GM12878 (cell line): ENCODE results near the gene PEX11B. TPM values are rescaled to one million over a fixed set of nuclear protein-coding genes. Genes with fewer than 3 reads are reported as not detected.
"Not testable (repeated sequence)": the region's sequence is repeated elsewhere in the genome, so short reads cannot be mapped to it uniquely, and the experiment has no call there.

ENCODE experiments used
- ATAC-seq: fragments of 200-7000 bp; cut with Tn5 transposase; 3 replicates; pipeline ENCODE4 v1.9.1; 2020; ENCODE audit warnings: mild to moderate bottlenecking, moderate library complexity
- BruUV-seq: library from RNA; stranded (reverse); fragments of 400-500 nt; replicated peaks from 2 replicates; lab custom pipeline; 2021; lab: Mats Ljungman, UMichigan
- CTCF ChIA-PET: fragments of 300-600 bp; sonication (Branson Sonifier 250); formaldehyde crosslinking; extraction: SDS; loops from one replicate; lab custom pipeline; 2021; ENCODE audit warnings: inconsistent platforms; lab: Yijun Ruan, JAX
- POLR2A ChIA-PET: fragments of 350-600 bp; formaldehyde crosslinking; extraction: SDS; loops from one replicate; lab custom pipeline; 2021; ENCODE audit warnings: inconsistent platforms; lab: Charles Lee
- RAD21 ChIA-PET: fragments of 300-600 bp; sonication (Branson Sonifier 250); formaldehyde crosslinking; loops from one replicate; lab custom pipeline; 2023; ENCODE audit warnings: antibody characterized with exemption; ENCODE audit not compliant: unreplicated experiment; lab: Charles Lee
- SMC1A ChIA-PET: fragments of 300-600 bp; sonication (Branson Sonifier 250); formaldehyde crosslinking; loops from one replicate; lab custom pipeline; 2023; ENCODE audit not compliant: unreplicated experiment, uncharacterized antibody; lab: Charles Lee
- DNase-seq: peaks from one replicate; pipeline ENCODE4 v3.0.0-alpha.2; 2011; ENCODE audit warnings: low read depth, low spot score
- FAIRE-seq: peaks from 3 replicates; lab custom pipeline; 2011; peaks lifted over from hg19 to GRCh38; lab: Jason Lieb, UNC
- H2AFZ ChIP-seq: 2 replicates; pipeline ENCODE4 v1.6.0; 2011; ENCODE audit warnings: low read depth, low read length, control low read depth; ENCODE audit not compliant: control insufficient read depth
- H3K27ac ChIP-seq: 2 replicates; pipeline ENCODE4 v1.5.1; 2011; ENCODE audit warnings: control low read depth; ENCODE audit not compliant: control insufficient read depth, insufficient read depth
- H3K27me3 ChIP-seq, 2 experiments: replicated peaks in 1 of 2; 2 replicates each; pipeline versions ENCODE4 v1.6.0 to v1.6.1; 2011; ENCODE audit warnings: low read length in 1 of 2; ENCODE audit not compliant: control insufficient read depth in 2 of 2, insufficient read depth in 2 of 2
- H3K36me3 ChIP-seq, 2 experiments: 2 replicates each; pipeline ENCODE4 v1.5.1; 2011; ENCODE audit warnings: low read length in 1 of 2; ENCODE audit not compliant: control insufficient read depth in 2 of 2, insufficient read depth in 2 of 2
- H3K4me1 ChIP-seq: 2 replicates; pipeline ENCODE4 v1.6.1; 2011; ENCODE audit warnings: mild to moderate bottlenecking, low read length, moderate library complexity, mixed read lengths; ENCODE audit not compliant: control insufficient read depth, insufficient read depth
- H3K4me2 ChIP-seq: 2 replicates; pipeline ENCODE4 v1.6.0; 2011; ENCODE audit warnings: control low read depth; ENCODE audit not compliant: control insufficient read depth, insufficient read depth
- H3K4me3 ChIP-seq: fragments of 200-600 bp; sonication (generic); 2 replicates; pipeline ENCODE4 v1.5.1; 2016
- H3K79me2 ChIP-seq: 2 replicates; pipeline ENCODE4 v1.6.0; 2011; ENCODE audit warnings: low read length; ENCODE audit not compliant: control insufficient read depth, insufficient read depth
- H3K9ac ChIP-seq: 2 replicates; pipeline ENCODE4 v1.8.0; 2011; ENCODE audit warnings: low read length, control low read depth, mixed read lengths; ENCODE audit not compliant: control insufficient read depth, insufficient read depth
- H3K9me3 ChIP-seq: replicated peaks from 3 replicates; pipeline ENCODE4 v1.5.1; 2011; ENCODE audit warnings: mild to moderate bottlenecking, low read length; ENCODE audit not compliant: control insufficient read depth, insufficient read depth
- H4K20me1 ChIP-seq: 2 replicates; pipeline ENCODE4 v1.6.0; 2011; ENCODE audit not compliant: control insufficient read depth, insufficient read depth
- BCLAF1 ChIP-seq: fragments of 450-650 bp; IDR thresholded peaks from 2 replicates; pipeline ENCODE4 v1.6.1; 2017; ENCODE audit warnings: antibody characterized with exemption, mild to moderate bottlenecking, moderate library complexity
- CBFB ChIP-seq: IDR thresholded peaks from 2 replicates; pipeline ENCODE4 v1.6.1; 2016; ENCODE audit warnings: antibody characterized with exemption, low read depth
- IKZF2 ChIP-seq, 2 experiments: fragments of 450-650 bp; IDR thresholded peaks; 2 replicates each; pipeline ENCODE4 v1.6.1; 2017; ENCODE audit warnings: mild to moderate bottlenecking in 2 of 2, moderate library complexity in 2 of 2
- MAX ChIP-seq: IDR thresholded peaks from 2 replicates; pipeline ENCODE4 v1.6.1; 2012; ENCODE audit warnings: low read depth, low read length, improper control_type of control experiment
- MEF2B ChIP-seq: fragments of 450-650 bp; IDR thresholded peaks from 2 replicates; pipeline ENCODE4 v1.6.1; 2018; ENCODE audit warnings: mild to moderate bottlenecking, moderate library complexity; ENCODE audit not compliant: partially characterized antibody, poor library complexity, severe bottlenecking
- MTA2 ChIP-seq: fragments of 450-650 bp; IDR thresholded peaks from 2 replicates; pipeline ENCODE4 v1.6.1; 2016; ENCODE audit warnings: low read depth, mild to moderate bottlenecking, moderate library complexity
- NBN ChIP-seq: fragments of 450-650 bp; IDR thresholded peaks from 2 replicates; pipeline ENCODE4 v1.6.1; 2016
- NR2C1 ChIP-seq: fragments of 450-650 bp; IDR thresholded peaks from 2 replicates; pipeline ENCODE4 v1.6.1; 2017; ENCODE audit warnings: antibody characterized with exemption, mild to moderate bottlenecking, moderate library complexity
- NR2F1 ChIP-seq: fragments of 450-650 bp; conservative IDR thresholded peaks from 2 replicates; pipeline ENCODE4 v1.6.1; 2017; ENCODE audit warnings: mild to moderate bottlenecking
- RELB ChIP-seq: fragments of 450-650 bp; IDR thresholded peaks from 2 replicates; pipeline ENCODE4 v1.6.1; 2017; ENCODE audit warnings: low read depth, mild to moderate bottlenecking, moderate library complexity
- RUNX3 ChIP-seq: IDR thresholded peaks from 2 replicates; pipeline ENCODE4 v1.6.1; 2012; ENCODE audit warnings: low read length, inconsistent platforms
- SKIL ChIP-seq: fragments of 450-650 bp; IDR thresholded peaks from 2 replicates; pipeline ENCODE4 v1.6.1; 2017; ENCODE audit warnings: mild to moderate bottlenecking, low read depth, inconsistent platforms; ENCODE audit not compliant: poor library complexity, severe bottlenecking
- SPI1 ChIP-seq: IDR thresholded peaks from 2 replicates; pipeline ENCODE4 v1.6.1; 2011; ENCODE audit warnings: low read depth, mild to moderate bottlenecking, low read length, moderate library complexity, borderline replicate concordance; ENCODE audit not compliant: insufficient read depth
- WGBS: methylation state at CpG from one replicate; pipeline ENCODE4 v1.1.6; 2016; ENCODE audit warnings: low lambda C conversion rate; ENCODE audit not compliant: insufficient replicate concordance, insufficient coverage; ENCODE audit errors: missing lambda C conversion rate; 5-methylcytosine and 5-hydroxymethylcytosine counted together
- in situ Hi-C: fragments of 300-500 bp; cut with MboI; formaldehyde crosslinking; loops from 9 replicates; pipeline ENCODE4 v1.14.3; 2018; ENCODE audit warnings: mixed read lengths
- intact Hi-C: fragments of 100-400 bp; cut with micrococcal nuclease; formaldehyde crosslinking; loops from one replicate; pipeline ENCODE4 v1.14.2; 2022; ENCODE audit not compliant: unreplicated experiment
- polyA plus RNA-seq, 11 experiments: library from polyadenylated mRNA; depleted of rRNA in 4 of 11; unstranded in 6 of 11; stranded (reverse) in 5 of 11; fragments of >200 nt; fragmentation: Nextera tagmentation in 4 of 11; fragmentation: Illumina TruSeq in 1 of 11; extraction: Ambion mirVana in 4 of 11; extraction: Trizol in 1 of 11; gene quantifications; 1 replicate in 1 of 11; 2 replicates in 10 of 11; pipeline versions ENCODE4 v1.2.1 to v1.2.3, GENCODE V29; 2011 to 2016; ENCODE audit warnings: inconsistent platforms in 2 of 11, missing spikeins in 2 of 11, low read depth in 1 of 11
- total RNA-seq, 4 experiments: library from RNA; depleted of rRNA in 3 of 4; stranded (reverse); fragments of >200 nt in 3 of 4; fragmentation: Illumina TruSeq in 1 of 4; extraction: Trizol in 1 of 4; gene quantifications; 2 replicates each; pipeline versions ENCODE4 v1.2.1 to v1.2.3, GENCODE V29; 2013 to 2021

The PEX11B gene
- total and polyA plus RNA-seq, 10 of the 15 experiments (the other 5 are each of a cell fraction or from before 2014, with no cell fraction given): 24.9 to 129 (median 40.7) TPM

- TF ChIP-seq BCLAF1 (no peak), NR2F1 (no peak)
Measured at GRCh38 chr1:145935708-145936107, 17.2 kb upstream of the PEX11B start (continued).

GRCh38 chr1:145932522-145933009 is 14.0 kb upstream of the PEX11B start:
- in situ Hi-C loops, H3K4me1 ChIP-seq, H3K79me2 ChIP-seq, FAIRE-seq, H4K20me1 ChIP-seq, H3K27me3 ChIP-seq, H3K36me3 ChIP-seq, DNase-seq, H3K9me3 ChIP-seq, RAD21 ChIA-PET, BruUV-seq, intact Hi-C loops, H3K4me3 ChIP-seq, H3K9ac ChIP-seq: not testable (repeated sequence)
- CTCF ChIA-PET: interaction anchor here (1.2 kb wide), 3 partner anchors 24 to 49 kb away, joined by 3 to 7 read pairs (median 5); partner anchors contain the start of gene LIX1L
- Histone ChIP-seq H2AFZ (peak overlapping the region; percentile 3), H3K27ac (peak overlapping the region; percentile 63), H3K4me2 (peak overlapping the region; percentile 33; the same call in 1 of the 2 replicates)
- 0% methylated on average over 9 of the region's 9 CpGs for WGBS
- peak; percentile 42 for ATAC-seq
- POLR2A ChIA-PET: interaction anchor here (1.1 to 2.5 kb wide), 5 partner anchors 8 to 31 kb away, joined by 3 to 11 read pairs (median 7); partner anchors contain the start of genes ANKRD34A, LIX1L and POLR3GL
- SMC1A ChIA-PET: interaction anchor here (1.2 to 1.8 kb wide), 2 partner anchors 25 to 47 kb away, joined by 6 to 12 read pairs; partner anchors contain the start of gene LIX1L
- TF ChIP-seq NR2F1 (peak; percentile 44; the same call in 1 of the 2 replicates), RELB (peak; percentile 94), MTA2 (peak; percentile 65; the same call in 1 of the 2 replicates), MEF2B (peak; percentile 46), NR2C1 (peak; percentile 27; the same call in 1 of the 2 replicates), RUNX3 (peak; percentile 74), CBFB (peak; percentile 33; the same call in 1 of the 2 replicates), NBN (peak; percentile 76), SKIL (peak; percentile 66), IKZF2 (IDR thresholded peaks at IDR 0.05) (peak; percentile 94 to 95), MAX (0 out of 2 replicates have a peak, but pooled peaks have one; percentile 23), SPI1 (peak; percentile 46; the same call in 1 of the 2 replicates)
